GM23338 (cell line): ENCODE measurements around the gene RUNX3. TPM values are rescaled to one million over a fixed set of nuclear protein-coding genes. Genes with fewer than 3 reads are reported as not detected.

Source experiments
- ATAC-seq: fragments of 200-7000 bp; cut with Tn5 transposase; 3 replicates; pipeline ENCODE4 v1.9.1; 2020
- DNase-seq: peaks from one replicate; pipeline ENCODE4 v3.0.0-alpha.2; 2015; ENCODE audit warnings: low spot score
- H2AFZ ChIP-seq: fragments of 200-600 bp; sonication (generic); 2 replicates; pipeline ENCODE4 v1.8.0; 2016; ENCODE audit warnings: antibody characterized with exemption, mild to moderate bottlenecking, moderate library complexity
- H3F3A ChIP-seq: fragments of 200-600 bp; sonication (generic); replicated peaks from 2 replicates; pipeline ENCODE4 v1.8.0; 2017; ENCODE audit warnings: antibody characterized with exemption, mixed run types, low read depth
- H3K27ac ChIP-seq: fragments of 200-600 bp; sonication (generic); 2 replicates; pipeline ENCODE4 v1.6.1; 2016; ENCODE audit warnings: low read depth
- H3K27me3 ChIP-seq: fragments of 200-600 bp; sonication (generic); 2 replicates; pipeline ENCODE4 v1.8.0; 2016; ENCODE audit warnings: mild to moderate bottlenecking, mixed run types, moderate library complexity; ENCODE audit not compliant: insufficient read depth
- H3K36me3 ChIP-seq: fragments of 200-600 bp; sonication (generic); 2 replicates; pipeline ENCODE4 v1.8.0; 2016; ENCODE audit warnings: mild to moderate bottlenecking; ENCODE audit not compliant: insufficient read depth
- H3K4me1 ChIP-seq: fragments of 200-600 bp; sonication (generic); 2 replicates; pipeline ENCODE4 v1.8.0; 2016; ENCODE audit warnings: mild to moderate bottlenecking, moderate library complexity; ENCODE audit not compliant: insufficient read depth
- H3K4me2 ChIP-seq: fragments of 200-600 bp; sonication (generic); 2 replicates; pipeline ENCODE4 v1.7.1; 2017; ENCODE audit warnings: mixed run types
- H3K4me3 ChIP-seq: fragments of 200-600 bp; sonication (generic); 2 replicates; pipeline ENCODE4 v1.6.1; 2016; ENCODE audit warnings: mixed run types
- H3K79me2 ChIP-seq: fragments of 200-600 bp; sonication (generic); replicated peaks from 2 replicates; pipeline ENCODE4 v1.8.0; 2017; ENCODE audit warnings: mild to moderate bottlenecking; ENCODE audit not compliant: insufficient read depth
- H3K9me2 ChIP-seq: fragments of 200-600 bp; sonication (generic); 2 replicates; pipeline ENCODE4 v1.8.0; 2017; ENCODE audit not compliant: insufficient read depth
- H4K20me1 ChIP-seq: fragments of 200-600 bp; sonication (generic); replicated peaks from 2 replicates; pipeline ENCODE4 v1.8.0; 2017; ENCODE audit warnings: mild to moderate bottlenecking; ENCODE audit not compliant: insufficient read depth
- H3K27ac Mint-ChIP-seq: 2 replicates; pipeline ENCODE4 v1.8.0; 2020; ENCODE audit warnings: inconsistent platforms, mild to moderate bottlenecking, moderate library complexity, mixed read lengths
- H3K27me3 Mint-ChIP-seq: 3 replicates; pipeline ENCODE4 v1.8.0; 2022; ENCODE audit warnings: low read depth, mild to moderate bottlenecking, moderate library complexity, mixed read lengths, inconsistent platforms; ENCODE audit not compliant: insufficient read depth, poor library complexity
- H3K36me3 Mint-ChIP-seq: 3 replicates; pipeline ENCODE4 v1.8.0; 2021; ENCODE audit warnings: low read depth, mild to moderate bottlenecking, inconsistent platforms, moderate library complexity, mixed read lengths
- H3K4me1 Mint-ChIP-seq: 3 replicates; pipeline ENCODE4 v1.8.0; 2020; ENCODE audit warnings: mild to moderate bottlenecking, inconsistent platforms, mixed read lengths
- H3K4me3 Mint-ChIP-seq: 3 replicates; pipeline ENCODE4 v1.8.0; 2021; ENCODE audit warnings: moderate library complexity, mild to moderate bottlenecking, inconsistent platforms, mixed read lengths
- H3K9me3 Mint-ChIP-seq: 3 replicates; pipeline ENCODE4 v1.8.0; 2020; ENCODE audit warnings: moderate library complexity, mild to moderate bottlenecking, inconsistent platforms, mixed read lengths
- CTCF ChIP-seq, 2 experiments: fragments of 200-600 bp in 1 of 2; sonication (generic) in 1 of 2; conservative IDR thresholded peaks; 2 replicates each; pipeline versions ENCODE4 v1.5.1 to v1.6.1; 2016 to 2017; ENCODE audit warnings: antibody characterized with exemption in 2 of 2, low read depth in 2 of 2, mild to moderate bottlenecking in 2 of 2, moderate library complexity in 1 of 2
- EZH2 ChIP-seq: fragments of 200-600 bp; sonication (generic); IDR thresholded peaks from one replicate; pipeline ENCODE4 v1.8.0; 2017; ENCODE audit warnings: antibody characterized with exemption, mild to moderate bottlenecking, low read depth; ENCODE audit not compliant: unreplicated experiment
- EZH2phosphoT487 ChIP-seq: fragments of 200-600 bp; sonication (generic); IDR thresholded peaks from one replicate; pipeline ENCODE4 v1.8.1; 2018; ENCODE audit warnings: antibody characterized with exemption; ENCODE audit not compliant: unreplicated experiment
- JUNB ChIP-seq: IDR thresholded peaks from one replicate; pipeline ENCODE4 v1.6.1; 2016; ENCODE audit warnings: antibody characterized with exemption; ENCODE audit not compliant: unreplicated experiment
- NANOG ChIP-seq: IDR thresholded peaks from 2 replicates; pipeline ENCODE4 v1.6.1; 2016; ENCODE audit warnings: antibody characterized with exemption, borderline replicate concordance
- POLR2AphosphoS5 ChIP-seq: IDR thresholded peaks from 2 replicates; pipeline ENCODE4 v1.6.1; 2016; ENCODE audit warnings: antibody characterized with exemption, low read depth
- polyA plus RNA-seq: library from polyadenylated mRNA; unstranded; fragments of >200 nt; fragmentation: Nextera tagmentation; extraction: Ambion mirVana; gene quantifications from 2 replicates; pipeline ENCODE4 v1.2.1, GENCODE V29; 2016
- total RNA-seq: library from RNA; depleted of rRNA; stranded (reverse); fragments of >200 nt; shearing (Covaris generic); gene quantifications from 2 replicates; pipeline ENCODE4 v1.2.3, GENCODE V29; 2014
- TF ChIP-seq, protein P1 (sequence below): fragments of 250-450 bp; sonication (Bioruptor Pico); IDR thresholded peaks from 2 replicates; pipeline ENCODE4 v1.5.0; 2020; ENCODE audit warnings: mild to moderate bottlenecking, moderate library complexity

Gene RUNX3
- total and polyA plus RNA-seq, 2 experiments from 2014 or later, result 0.23 to 0.73 TPM

DNA sequence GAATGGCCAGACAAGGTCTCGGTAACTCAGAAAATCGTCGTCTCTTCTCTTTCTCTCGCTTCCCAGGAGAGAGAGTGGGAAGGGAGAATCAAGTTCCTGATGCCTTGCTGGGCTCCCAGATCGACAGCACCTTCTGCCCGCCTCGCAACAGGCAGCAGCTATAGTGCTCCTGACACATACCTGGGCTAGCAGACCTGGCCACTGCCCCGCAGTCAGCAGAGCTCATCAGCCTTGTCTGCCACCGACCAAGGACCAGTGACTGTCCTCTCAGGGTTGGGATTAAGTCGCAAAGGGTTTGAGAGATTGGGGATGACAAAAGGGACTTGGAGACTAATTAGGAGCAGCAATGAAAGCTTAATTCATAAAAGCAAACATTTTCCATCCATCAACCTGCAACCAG is 4.1 kb downstream of the RUNX3 start (continued):
- TF ChIP-seq, protein P1, sequence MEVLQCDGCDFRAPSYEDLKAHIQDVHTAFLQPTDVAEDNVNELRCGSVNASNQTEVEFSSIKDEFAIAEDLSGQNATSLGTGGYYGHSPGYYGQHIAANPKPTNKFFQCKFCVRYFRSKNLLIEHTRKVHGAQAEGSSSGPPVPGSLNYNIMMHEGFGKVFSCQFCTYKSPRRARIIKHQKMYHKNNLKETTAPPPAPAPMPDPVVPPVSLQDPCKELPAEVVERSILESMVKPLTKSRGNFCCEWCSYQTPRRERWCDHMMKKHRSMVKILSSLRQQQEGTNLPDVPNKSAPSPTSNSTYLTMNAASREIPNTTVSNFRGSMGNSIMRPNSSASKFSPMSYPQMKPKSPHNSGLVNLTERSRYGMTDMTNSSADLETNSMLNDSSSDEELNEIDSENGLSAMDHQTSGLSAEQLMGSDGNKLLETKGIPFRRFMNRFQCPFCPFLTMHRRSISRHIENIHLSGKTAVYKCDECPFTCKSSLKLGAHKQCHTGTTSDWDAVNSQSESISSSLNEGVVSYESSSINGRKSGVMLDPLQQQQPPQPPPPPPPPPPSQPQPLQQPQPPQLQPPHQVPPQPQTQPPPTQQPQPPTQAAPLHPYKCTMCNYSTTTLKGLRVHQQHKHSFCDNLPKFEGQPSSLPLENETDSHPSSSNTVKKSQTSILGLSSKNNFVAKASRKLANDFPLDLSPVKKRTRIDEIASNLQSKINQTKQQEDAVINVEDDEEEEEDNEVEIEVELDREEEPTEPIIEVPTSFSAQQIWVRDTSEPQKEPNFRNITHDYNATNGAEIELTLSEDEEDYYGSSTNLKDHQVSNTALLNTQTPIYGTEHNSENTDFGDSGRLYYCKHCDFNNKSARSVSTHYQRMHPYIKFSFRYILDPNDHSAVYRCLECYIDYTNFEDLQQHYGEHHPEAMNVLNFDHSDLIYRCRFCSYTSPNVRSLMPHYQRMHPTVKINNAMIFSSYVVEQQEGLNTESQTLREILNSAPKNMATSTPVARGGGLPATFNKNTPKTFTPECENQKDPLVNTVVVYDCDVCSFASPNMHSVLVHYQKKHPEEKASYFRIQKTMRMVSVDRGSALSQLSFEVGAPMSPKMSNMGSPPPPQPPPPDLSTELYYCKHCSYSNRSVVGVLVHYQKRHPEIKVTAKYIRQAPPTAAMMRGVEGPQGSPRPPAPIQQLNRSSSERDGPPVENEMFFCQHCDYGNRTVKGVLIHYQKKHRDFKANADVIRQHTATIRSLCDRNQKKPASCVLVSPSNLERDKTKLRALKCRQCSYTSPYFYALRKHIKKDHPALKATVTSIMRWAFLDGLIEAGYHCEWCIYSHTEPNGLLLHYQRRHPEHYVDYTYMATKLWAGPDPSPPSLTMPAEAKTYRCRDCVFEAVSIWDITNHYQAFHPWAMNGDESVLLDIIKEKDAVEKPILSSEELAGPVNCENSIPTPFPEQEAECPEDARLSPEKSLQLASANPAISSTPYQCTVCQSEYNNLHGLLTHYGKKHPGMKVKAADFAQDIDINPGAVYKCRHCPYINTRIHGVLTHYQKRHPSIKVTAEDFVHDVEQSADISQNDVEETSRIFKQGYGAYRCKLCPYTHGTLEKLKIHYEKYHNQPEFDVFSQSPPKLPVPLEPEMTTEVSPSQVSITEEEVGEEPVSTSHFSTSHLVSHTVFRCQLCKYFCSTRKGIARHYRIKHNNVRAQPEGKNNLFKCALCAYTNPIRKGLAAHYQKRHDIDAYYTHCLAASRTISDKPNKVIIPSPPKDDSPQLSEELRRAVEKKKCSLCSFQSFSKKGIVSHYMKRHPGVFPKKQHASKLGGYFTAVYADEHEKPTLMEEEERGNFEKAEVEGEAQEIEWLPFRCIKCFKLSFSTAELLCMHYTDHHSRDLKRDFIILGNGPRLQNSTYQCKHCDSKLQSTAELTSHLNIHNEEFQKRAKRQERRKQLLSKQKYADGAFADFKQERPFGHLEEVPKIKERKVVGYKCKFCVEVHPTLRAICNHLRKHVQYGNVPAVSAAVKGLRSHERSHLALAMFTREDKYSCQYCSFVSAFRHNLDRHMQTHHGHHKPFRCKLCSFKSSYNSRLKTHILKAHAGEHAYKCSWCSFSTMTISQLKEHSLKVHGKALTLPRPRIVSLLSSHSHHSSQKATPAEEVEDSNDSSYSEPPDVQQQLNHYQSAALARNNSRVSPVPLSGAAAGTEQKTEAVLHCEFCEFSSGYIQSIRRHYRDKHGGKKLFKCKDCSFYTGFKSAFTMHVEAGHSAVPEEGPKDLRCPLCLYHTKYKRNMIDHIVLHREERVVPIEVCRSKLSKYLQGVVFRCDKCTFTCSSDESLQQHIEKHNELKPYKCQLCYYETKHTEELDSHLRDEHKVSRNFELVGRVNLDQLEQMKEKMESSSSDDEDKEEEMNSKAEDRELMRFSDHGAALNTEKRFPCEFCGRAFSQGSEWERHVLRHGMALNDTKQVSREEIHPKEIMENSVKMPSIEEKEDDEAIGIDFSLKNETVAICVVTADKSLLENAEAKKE (CRISPR knock-in tag), result no peak

DNA sequence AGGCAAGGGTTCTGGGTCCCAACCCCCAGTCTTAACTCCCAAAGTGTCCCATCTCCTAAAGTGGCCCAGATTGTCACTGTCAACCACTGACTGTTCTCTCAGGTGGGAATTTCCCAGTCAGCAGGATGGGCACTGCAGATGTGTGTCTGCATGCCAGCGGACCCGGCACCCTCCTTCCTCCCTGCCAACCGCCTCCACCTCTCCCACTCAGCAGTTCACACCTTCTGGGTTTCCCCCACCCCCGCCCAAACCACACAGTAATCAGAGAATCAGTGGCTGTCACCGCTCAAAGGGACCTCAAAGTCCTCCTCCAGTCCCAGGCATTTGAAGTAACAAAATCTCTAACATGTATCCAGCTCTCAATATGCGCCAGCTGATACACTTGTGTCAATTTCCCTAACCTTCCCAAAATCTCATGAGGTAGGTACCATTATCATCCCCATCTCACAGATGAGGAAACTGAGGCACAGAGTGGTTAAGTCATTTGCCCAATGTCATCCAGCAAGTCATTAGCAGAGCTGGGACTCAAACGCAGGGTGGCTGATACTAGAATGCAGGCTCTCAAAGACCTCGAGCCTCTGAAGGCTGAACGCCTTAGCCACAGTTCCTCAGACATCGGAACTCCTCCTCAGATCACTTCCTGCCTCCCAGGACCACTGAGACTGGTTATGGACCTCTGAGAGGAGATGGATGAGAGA is 4.8 kb downstream of the RUNX3 start:
- H3K4me1 ChIP-seq, result peaks cover 37% of the 10 kb centered on the region
- Mint-ChIP-seq H3K27me3 (peaks cover 50% of the 10 kb centered on the region), H3K4me1 (peaks cover 29% of the 10 kb centered on the region), H3K4me3 (no peak overlapping the region), H3K36me3 (no peaks in the 10 kb centered on the region), H3K27ac (no peak overlapping the region), H3K9me3 (no peaks in the 10 kb centered on the region)
- peaks cover 25% of the 10 kb centered on the region; the same call in 1 of the 2 replicates for H3F3A ChIP-seq
- H3K27ac ChIP-seq, result no peak overlapping the region
- H4K20me1 ChIP-seq, result no peaks in the 10 kb centered on the region
- H3K27me3 ChIP-seq, result peaks cover 59% of the 10 kb centered on the region
- H3K9me2 ChIP-seq, result no peaks in the 10 kb centered on the region
- no peak overlapping the region for H3K4me2 ChIP-seq
- ATAC-seq (no peak), DNase-seq (no peak)
- H3K36me3 ChIP-seq, result no peaks in the 10 kb centered on the region
- no peak overlapping the region for H3K4me3 ChIP-seq
- no peak overlapping the region for H2AFZ ChIP-seq
- H3K79me2 ChIP-seq, result no peaks in the 10 kb centered on the region
- TF ChIP-seq JUNB (no peak), POLR2AphosphoS5 (no peak), CTCF (conservative IDR thresholded peaks at IDR 0.05; ENCODE audit: low read depth in 2 of 2) (no peak), EZH2 (no peak), EZH2phosphoT487 (no peak), NANOG (no peak)
- TF ChIP-seq, protein P1 (CRISPR knock-in tag), result no peak
